ENCODE measurements around the gene RAP1GAP. TPM values are rescaled to one million over a fixed set of nuclear protein-coding genes. Genes with fewer than 3 reads are reported as not detected.

RAP1GAP gene
- total RNA-seq, 1 donor from 2014 or later = 7.4 TPM

DNA sequence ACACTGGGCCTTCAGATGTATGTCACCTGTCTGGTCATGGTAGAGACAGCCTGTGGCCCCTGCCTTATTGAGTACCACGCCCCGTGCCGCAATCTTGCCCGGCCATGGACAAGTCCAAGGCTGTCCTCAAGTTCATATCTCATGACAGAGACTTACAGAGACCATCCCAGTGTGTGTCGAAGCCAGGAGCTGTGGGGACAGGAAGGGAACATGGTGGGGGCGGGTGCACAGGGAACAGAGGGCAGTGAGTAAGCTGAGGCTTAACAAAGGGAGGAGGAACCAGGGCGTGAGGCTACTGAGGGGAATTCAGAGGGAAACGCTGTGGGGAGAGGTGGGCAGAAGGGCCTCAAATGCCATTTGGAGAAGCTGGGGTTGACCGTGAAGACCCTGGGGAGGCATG is 84.1 kb downstream of the RAP1GAP start:
- Mint-ChIP-seq H3K4me3 (no peak overlapping the region), H3K9me3 (no peaks in the 10 kb centered on the region), H3K4me1 (peaks cover 9% of the 10 kb centered on the region), H3K27ac (ENCODE audit: unreplicated experiment) (peak overlapping the region; percentile 2), H3K27me3 (ENCODE audit: low read depth) (peaks cover 16% of the 10 kb centered on the region), H3K36me3 (ENCODE audit: low read depth) (no peaks in the 10 kb centered on the region)
- TF ChIP-seq, protein P1, sequence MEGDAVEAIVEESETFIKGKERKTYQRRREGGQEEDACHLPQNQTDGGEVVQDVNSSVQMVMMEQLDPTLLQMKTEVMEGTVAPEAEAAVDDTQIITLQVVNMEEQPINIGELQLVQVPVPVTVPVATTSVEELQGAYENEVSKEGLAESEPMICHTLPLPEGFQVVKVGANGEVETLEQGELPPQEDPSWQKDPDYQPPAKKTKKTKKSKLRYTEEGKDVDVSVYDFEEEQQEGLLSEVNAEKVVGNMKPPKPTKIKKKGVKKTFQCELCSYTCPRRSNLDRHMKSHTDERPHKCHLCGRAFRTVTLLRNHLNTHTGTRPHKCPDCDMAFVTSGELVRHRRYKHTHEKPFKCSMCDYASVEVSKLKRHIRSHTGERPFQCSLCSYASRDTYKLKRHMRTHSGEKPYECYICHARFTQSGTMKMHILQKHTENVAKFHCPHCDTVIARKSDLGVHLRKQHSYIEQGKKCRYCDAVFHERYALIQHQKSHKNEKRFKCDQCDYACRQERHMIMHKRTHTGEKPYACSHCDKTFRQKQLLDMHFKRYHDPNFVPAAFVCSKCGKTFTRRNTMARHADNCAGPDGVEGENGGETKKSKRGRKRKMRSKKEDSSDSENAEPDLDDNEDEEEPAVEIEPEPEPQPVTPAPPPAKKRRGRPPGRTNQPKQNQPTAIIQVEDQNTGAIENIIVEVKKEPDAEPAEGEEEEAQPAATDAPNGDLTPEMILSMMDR (conservative IDR thresholded peaks at IDR 0.05) = no peak
- DNase-seq (ENCODE audit: low read depth, low spot score) = no peak

- DNase-seq (ENCODE audit: low read depth, low spot score) = no peak
- Mint-ChIP-seq H3K27ac (ENCODE audit: unreplicated experiment) (no peak overlapping the region), H3K36me3 (ENCODE audit: low read depth) (no peaks in the 10 kb centered on the region), H3K27me3 (ENCODE audit: low read depth) (peaks cover 16% of the 10 kb centered on the region), H3K9me3 (no peaks in the 10 kb centered on the region), H3K4me3 (no peak overlapping the region), H3K4me1 (peaks cover 9% of the 10 kb centered on the region)
- TF ChIP-seq, protein P1 (conservative IDR thresholded peaks at IDR 0.05) = no peak
Observed at GRCh38 chr1:21584096-21584495, 85.1 kb downstream of the RAP1GAP start.

- H3K4me3 Mint-ChIP-seq = no peak overlapping the region
- H3K4me1 Mint-ChIP-seq = no peaks in the 10 kb centered on the region
- H3K9me3 Mint-ChIP-seq = no peaks in the 10 kb centered on the region
- no peaks in the 10 kb centered on the region for H3K36me3 Mint-ChIP-seq (ENCODE audit: low read depth)
- H3K27ac Mint-ChIP-seq (ENCODE audit: unreplicated experiment) = no peak overlapping the region
- H3K27me3 Mint-ChIP-seq (ENCODE audit: low read depth) = peaks cover 2% of the 10 kb centered on the region
- TF ChIP-seq, protein P1 (conservative IDR thresholded peaks at IDR 0.05) = no peak
- no peak for DNase-seq (ENCODE audit: low read depth, low spot score)
Observed at GRCh38 chr1:21579791-21580190, 89.4 kb downstream of the RAP1GAP start.

- no peaks in the 10 kb centered on the region for H3K36me3 Mint-ChIP-seq (ENCODE audit: low read depth)
- no peaks in the 10 kb centered on the region for H3K9me3 Mint-ChIP-seq
- H3K4me1 Mint-ChIP-seq = peaks cover 7% of the 10 kb centered on the region
- H3K27me3 Mint-ChIP-seq (ENCODE audit: low read depth) = peaks cover 2% of the 10 kb centered on the region
- TF ChIP-seq, protein P1 (conservative IDR thresholded peaks at IDR 0.05) = no peak
- no peak overlapping the region for H3K4me3 Mint-ChIP-seq
- DNase-seq (ENCODE audit: low read depth, low spot score) = no peak
- no peak overlapping the region for H3K27ac Mint-ChIP-seq (ENCODE audit: unreplicated experiment)
Observed at GRCh38 chr1:21577933-21578332, 91.2 kb downstream of the RAP1GAP start.

- H3K9me3 Mint-ChIP-seq = no peaks in the 10 kb centered on the region
- H3K36me3 Mint-ChIP-seq (ENCODE audit: low read depth) = no peaks in the 10 kb centered on the region
- DNase-seq (ENCODE audit: low read depth, low spot score) = no peak
- TF ChIP-seq, protein P1 (conservative IDR thresholded peaks at IDR 0.05) = no peak
- H3K27me3 Mint-ChIP-seq (ENCODE audit: low read depth) = peaks cover 2% of the 10 kb centered on the region
- H3K4me1 Mint-ChIP-seq = peaks cover 7% of the 10 kb centered on the region
- H3K27ac Mint-ChIP-seq (ENCODE audit: unreplicated experiment) = no peak overlapping the region
- no peak overlapping the region for H3K4me3 Mint-ChIP-seq
Observed at GRCh38 chr1:21577324-21577723, 91.8 kb downstream of the RAP1GAP start.

DNA sequence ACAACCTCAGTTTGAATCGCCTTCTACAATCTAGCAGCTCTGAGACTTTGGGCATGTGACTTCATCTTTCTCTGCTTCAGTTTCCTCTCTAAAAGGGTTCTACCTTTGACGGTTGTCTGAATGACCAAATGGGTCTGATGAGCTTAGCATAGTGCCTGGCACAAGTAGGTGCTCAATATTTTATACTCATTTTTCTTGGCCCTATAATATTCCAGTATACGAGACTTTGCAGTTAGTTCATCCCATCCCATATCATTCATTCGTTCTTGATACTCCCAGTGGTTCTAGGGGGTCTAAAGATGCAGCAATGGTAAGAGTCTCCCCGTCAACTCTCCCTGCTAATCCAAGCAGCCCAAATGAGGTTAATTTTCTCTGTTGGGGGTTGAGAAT is 92.4 kb downstream of the RAP1GAP start:
- TF ChIP-seq, protein P1 (conservative IDR thresholded peaks at IDR 0.05) = no peak
- no peaks in the 10 kb centered on the region for H3K36me3 Mint-ChIP-seq (ENCODE audit: low read depth)
- H3K27ac Mint-ChIP-seq (ENCODE audit: unreplicated experiment) = no peak overlapping the region
- H3K4me3 Mint-ChIP-seq = no peak overlapping the region
- H3K4me1 Mint-ChIP-seq = peaks cover 7% of the 10 kb centered on the region
- H3K27me3 Mint-ChIP-seq (ENCODE audit: low read depth) = peaks cover 2% of the 10 kb centered on the region
- DNase-seq (ENCODE audit: low read depth, low spot score) = no peak
- H3K9me3 Mint-ChIP-seq = no peaks in the 10 kb centered on the region

Measured in neural crest cell (in vitro differentiated cells).